CD4-positive, alpha-beta T cell treated with Interleukin-4 for 4 hours (primary cell): ENCODE data around the gene PPM1B.
"Not testable (repeated sequence)": the region's sequence is repeated elsewhere in the genome, so short reads cannot be mapped to it uniquely, and the experiment has no call there.

Source experiments
- DNase-seq: peaks from one replicate; pipeline ENCODE4 v3.0.0-alpha.2; 2020

PPM1B gene

GRCh38 chr2:44164617-44165016 lies 4.1 kb upstream of the PPM1B start:
- DNase-seq, result no peak

- no peak for DNase-seq
These were observed 2.6 kb upstream of the PPM1B start for GRCh38 chr2:44166096-44166495.

GRCh38 chr2:44167311-44167907 lies 1.3 kb upstream of the PPM1B start:
- no peak for DNase-seq

- DNase-seq, result peak; percentile 100
These were observed 581 bp upstream of the PPM1B start for GRCh38 chr2:44167908-44168680.

- peak; percentile 60 for DNase-seq
These were observed 652 bp downstream of the PPM1B start for GRCh38 chr2:44169155-44169898.

- no peak for DNase-seq
These were observed 1.6 kb downstream of the PPM1B start for GRCh38 chr2:44170311-44170717.

- no peak for DNase-seq
These were observed 2.3 kb downstream of the PPM1B start for GRCh38 chr2:44171018-44171417.

GRCh38 chr2:44171442-44171841 lies 2.8 kb downstream of the PPM1B start:
- DNase-seq, result not testable (repeated sequence)

- no peak for DNase-seq
These were observed 3.9 kb downstream of the PPM1B start for GRCh38 chr2:44172576-44172975.

GRCh38 chr2:44178950-44179349 lies 10.3 kb downstream of the PPM1B start:
- DNase-seq, result no peak

GRCh38 chr2:44181648-44182047 lies 13.0 kb downstream of the PPM1B start:
- no peak for DNase-seq

- peak; percentile 48 for DNase-seq
These were observed 15.4 kb downstream of the PPM1B start for GRCh38 chr2:44184106-44184505.

- DNase-seq, result no peak
These were observed 18.1 kb downstream of the PPM1B start for GRCh38 chr2:44186810-44187209.

- no peak for DNase-seq
These were observed 18.6 kb downstream of the PPM1B start for GRCh38 chr2:44187251-44187650.

- no peak for DNase-seq
These were observed 20.0 kb downstream of the PPM1B start for GRCh38 chr2:44188696-44189095.

- DNase-seq, result no peak
These were observed 20.4 kb downstream of the PPM1B start for GRCh38 chr2:44189104-44189503.

- DNase-seq, result no peak
These were observed 21.9 kb downstream of the PPM1B start for GRCh38 chr2:44190526-44190925.

GRCh38 chr2:44191739-44192138 lies 23.1 kb downstream of the PPM1B start:
- DNase-seq, result no peak

GRCh38 chr2:44192646-44193045 lies 24.0 kb downstream of the PPM1B start:
- DNase-seq, result no peak

GRCh38 chr2:44195714-44196113 lies 27.0 kb downstream of the PPM1B start:
- DNase-seq, result no peak

GRCh38 chr2:44197816-44198215 lies 29.1 kb downstream of the PPM1B start:
- DNase-seq, result no peak

GRCh38 chr2:44200011-44200410 lies 31.3 kb downstream of the PPM1B start:
- DNase-seq, result no peak

- DNase-seq, result no peak
These were observed 32.1 kb downstream of the PPM1B start for GRCh38 chr2:44200759-44201158.

GRCh38 chr2:44201648-44202165 lies 33.0 kb downstream of the PPM1B start:
- no peak for DNase-seq
